ENCODE measurements around the gene NEK6. TPM values are rescaled to one million over a fixed set of nuclear protein-coding genes. Genes with fewer than 3 reads are reported as not detected.

The NEK6 gene
- total RNA-seq, 3 donors from 2014 or later (not counting 1 experiment from before 2014, with no cell fraction given) = 25.0 to 34.9 (median 33.0) TPM

DNA sequence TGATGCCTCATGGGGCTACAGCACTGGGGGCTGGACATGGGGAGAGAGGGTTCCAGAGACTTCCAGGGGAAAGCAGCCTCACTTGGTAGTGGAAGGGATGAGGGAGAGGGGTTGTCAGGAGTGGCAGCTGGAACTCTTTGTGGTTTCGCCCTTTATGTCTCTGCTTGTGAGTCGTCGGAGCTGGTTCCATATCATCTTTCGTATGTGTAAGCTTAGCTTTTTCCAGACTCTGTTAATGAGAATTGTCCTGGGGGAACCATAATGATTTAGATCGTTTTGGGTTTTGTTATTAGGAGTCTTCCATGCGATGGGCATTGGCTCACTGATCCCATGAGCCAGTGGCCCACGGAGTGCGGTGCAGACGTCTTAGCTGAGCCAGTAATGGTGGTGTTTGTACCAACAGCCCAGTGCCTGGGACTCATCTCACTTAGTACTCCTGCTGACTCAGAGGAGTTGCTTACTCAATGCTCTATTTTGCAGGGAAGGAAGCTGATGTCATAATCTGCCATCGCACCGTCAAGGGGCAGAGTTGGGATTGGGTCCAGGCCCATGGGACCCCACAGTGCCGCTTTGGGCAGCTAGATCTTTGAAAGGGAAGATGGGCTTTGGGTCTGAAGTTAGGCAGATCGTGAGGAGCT, 48.5 kb downstream of the NEK6 start:
- H3K36me3 ChIP-seq (ENCODE audit: control insufficient read depth, insufficient read depth, low read length) = peaks cover 24% of the 10 kb centered on the region
- DNase-seq = no peak
- 83% methylated on average over 13 of the region's 13 CpGs for WGBS (ENCODE audit: insufficient coverage)

DNA sequence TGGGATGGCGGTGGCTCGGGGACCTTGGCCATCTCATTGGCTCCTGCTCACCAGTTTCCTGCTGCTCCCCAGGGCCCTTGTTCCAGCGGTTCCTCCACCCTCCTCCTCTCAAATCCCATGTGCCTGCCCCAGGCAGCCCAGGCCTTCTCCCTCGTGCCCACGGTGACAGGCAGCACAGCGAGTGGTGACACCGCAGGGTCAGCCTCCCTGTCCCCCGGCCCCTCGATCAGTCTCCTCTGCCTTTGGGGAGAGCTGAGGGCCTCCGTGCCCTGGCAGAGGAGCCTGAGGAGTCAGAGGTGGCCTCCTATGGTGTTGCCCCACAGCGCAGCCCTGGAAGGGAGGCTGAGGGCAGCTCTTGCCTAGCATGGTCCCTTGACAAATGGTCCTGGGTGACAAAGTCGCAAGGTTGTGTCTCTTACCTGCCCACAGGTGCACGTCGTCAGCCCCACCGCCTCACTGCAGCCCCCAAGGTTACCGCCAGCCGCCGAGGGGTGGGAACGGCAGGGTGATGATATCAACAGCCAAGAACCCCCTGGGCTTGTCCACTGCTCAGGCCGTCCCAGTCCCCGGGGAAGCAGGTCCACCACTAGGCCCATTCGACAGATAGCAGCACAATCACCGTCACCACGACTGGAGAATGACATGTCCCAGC, 49.8 kb downstream of the NEK6 start:
- WGBS (ENCODE audit: insufficient coverage) = 95% methylated on average over 24 of the region's 24 CpGs
- intact Hi-C loops (cut with micrococcal nuclease) = no loop called here
- H3K4me3 Mint-ChIP-seq = no peak overlapping the region
- Histone ChIP-seq H3K27ac (ENCODE audit: low read length) (no peak overlapping the region), H3K4me1 (ENCODE audit: control insufficient read depth, insufficient read depth, low read length) (no peaks in the 10 kb centered on the region), H3K36me3 (ENCODE audit: control insufficient read depth, insufficient read depth, low read length) (peaks cover 23% of the 10 kb centered on the region), H3K4me3 (ENCODE audit: low read length) (no peak overlapping the region), H3K9me3 (ENCODE audit: control insufficient read depth, insufficient read depth, low read length) (no peaks in the 10 kb centered on the region), H3K27me3 (ENCODE audit: control insufficient read depth, insufficient read depth, low read length) (no peaks in the 10 kb centered on the region)
- peak overlapping the region in 1 of 2 donors; percentile 62 for H3K27ac Mint-ChIP-seq
- no peaks in the 10 kb centered on the region for H3K36me3 Mint-ChIP-seq
- ATAC-seq = no peak
- TF ChIP-seq, protein P1, sequence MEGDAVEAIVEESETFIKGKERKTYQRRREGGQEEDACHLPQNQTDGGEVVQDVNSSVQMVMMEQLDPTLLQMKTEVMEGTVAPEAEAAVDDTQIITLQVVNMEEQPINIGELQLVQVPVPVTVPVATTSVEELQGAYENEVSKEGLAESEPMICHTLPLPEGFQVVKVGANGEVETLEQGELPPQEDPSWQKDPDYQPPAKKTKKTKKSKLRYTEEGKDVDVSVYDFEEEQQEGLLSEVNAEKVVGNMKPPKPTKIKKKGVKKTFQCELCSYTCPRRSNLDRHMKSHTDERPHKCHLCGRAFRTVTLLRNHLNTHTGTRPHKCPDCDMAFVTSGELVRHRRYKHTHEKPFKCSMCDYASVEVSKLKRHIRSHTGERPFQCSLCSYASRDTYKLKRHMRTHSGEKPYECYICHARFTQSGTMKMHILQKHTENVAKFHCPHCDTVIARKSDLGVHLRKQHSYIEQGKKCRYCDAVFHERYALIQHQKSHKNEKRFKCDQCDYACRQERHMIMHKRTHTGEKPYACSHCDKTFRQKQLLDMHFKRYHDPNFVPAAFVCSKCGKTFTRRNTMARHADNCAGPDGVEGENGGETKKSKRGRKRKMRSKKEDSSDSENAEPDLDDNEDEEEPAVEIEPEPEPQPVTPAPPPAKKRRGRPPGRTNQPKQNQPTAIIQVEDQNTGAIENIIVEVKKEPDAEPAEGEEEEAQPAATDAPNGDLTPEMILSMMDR (IDR thresholded peaks at IDR 0.05) = no peak
- H3K27me3 Mint-ChIP-seq (ENCODE audit: low read depth in 2 of 2) = no peaks in the 10 kb centered on the region
- peaks cover 19 to 27% of the 10 kb centered on the region in 2 donors for H3K4me1 Mint-ChIP-seq
- no peaks in the 10 kb centered on the region for H3K9me3 Mint-ChIP-seq
- no peak for DNase-seq

More for the DNA sequence above, 48.5 kb downstream of the NEK6 start:
- Histone ChIP-seq H3K9me3 (ENCODE audit: control insufficient read depth, insufficient read depth, low read length) (no peaks in the 10 kb centered on the region), H3K4me3 (ENCODE audit: low read length) (no peak overlapping the region), H3K27me3 (ENCODE audit: control insufficient read depth, insufficient read depth, low read length) (no peaks in the 10 kb centered on the region), H3K4me1 (ENCODE audit: control insufficient read depth, insufficient read depth, low read length) (no peaks in the 10 kb centered on the region), H3K27ac (ENCODE audit: low read length) (no peak overlapping the region)
- intact Hi-C loops (cut with micrococcal nuclease) = no loop called here
- Mint-ChIP-seq H3K4me1 (peaks cover 19 to 25% of the 10 kb centered on the region in 2 donors), H3K4me3 (no peak overlapping the region), H3K27ac (peak overlapping the region; percentile 51 to 62), H3K9me3 (no peaks in the 10 kb centered on the region), H3K36me3 (no peaks in the 10 kb centered on the region), H3K27me3 (ENCODE audit: low read depth in 2 of 2) (no peaks in the 10 kb centered on the region)
- TF ChIP-seq, protein P1 (IDR thresholded peaks at IDR 0.05) = no peak
- no peak for ATAC-seq

DNA sequence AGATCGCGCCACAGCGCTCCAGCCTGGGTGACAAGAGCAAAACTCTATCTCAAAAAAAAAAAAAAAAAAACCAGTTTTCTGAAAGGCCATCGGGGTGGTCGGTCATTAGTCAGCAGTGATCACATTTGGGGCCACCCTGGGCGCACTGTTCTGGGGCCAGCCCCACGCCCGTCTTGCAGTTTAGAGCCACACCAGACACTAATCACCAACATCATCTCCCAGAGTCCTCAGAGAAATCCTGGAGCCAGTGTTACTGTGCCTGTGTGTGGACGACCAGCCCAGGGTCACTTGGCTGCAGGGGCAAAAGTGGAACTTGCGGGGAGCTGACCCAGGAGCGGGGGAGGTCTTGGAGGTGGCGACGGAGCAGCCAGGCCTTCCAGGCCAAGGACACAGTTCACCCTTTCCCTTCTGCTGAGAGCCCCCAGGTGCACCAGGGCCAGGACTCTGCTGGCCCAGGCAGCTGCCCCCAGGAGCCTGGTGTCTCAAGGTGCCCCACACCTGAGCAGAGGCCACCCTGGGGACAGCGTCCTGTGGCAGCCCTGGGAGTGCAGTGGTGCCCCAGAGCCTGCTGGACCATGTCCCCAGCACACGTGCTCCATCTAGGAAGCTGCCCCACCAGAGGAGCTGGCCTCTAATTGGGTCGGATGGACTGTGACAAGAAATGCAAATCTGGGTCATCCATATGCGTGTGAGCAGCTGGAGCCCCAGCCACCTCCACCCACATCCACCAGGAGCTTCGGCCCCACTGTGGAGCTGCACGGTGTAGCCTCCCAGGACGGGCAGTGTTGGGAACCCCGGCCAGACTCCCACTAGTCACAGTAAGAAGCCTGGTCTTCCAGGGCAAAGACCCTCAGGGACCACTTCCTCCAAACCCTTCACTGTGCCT, 51.1 kb downstream of the NEK6 start:
- H3K4me1 Mint-ChIP-seq = peaks cover 14 to 22% of the 10 kb centered on the region in 2 donors
- H3K36me3 ChIP-seq (ENCODE audit: control insufficient read depth, insufficient read depth, low read length) = peaks cover 24% of the 10 kb centered on the region
- 94% methylated on average over 21 of the region's 21 CpGs for WGBS (ENCODE audit: insufficient coverage)

More for the DNA sequence above, 51.1 kb downstream of the NEK6 start:
- Histone ChIP-seq H3K4me1 (ENCODE audit: control insufficient read depth, insufficient read depth, low read length) (no peaks in the 10 kb centered on the region), H3K27me3 (ENCODE audit: control insufficient read depth, insufficient read depth, low read length) (no peaks in the 10 kb centered on the region), H3K4me3 (ENCODE audit: low read length) (no peak overlapping the region), H3K9me3 (ENCODE audit: control insufficient read depth, insufficient read depth, low read length) (no peaks in the 10 kb centered on the region), H3K27ac (ENCODE audit: low read length) (no peak overlapping the region)
- intact Hi-C loops (cut with micrococcal nuclease) = no loop called here
- H3K4me3 Mint-ChIP-seq = no peak overlapping the region
- H3K9me3 Mint-ChIP-seq = no peaks in the 10 kb centered on the region
- H3K27me3 Mint-ChIP-seq (ENCODE audit: low read depth in 2 of 2) = no peaks in the 10 kb centered on the region
- H3K27ac Mint-ChIP-seq = no peak overlapping the region
- no peak for DNase-seq
- no peaks in the 10 kb centered on the region for H3K36me3 Mint-ChIP-seq
- TF ChIP-seq, protein P1 (IDR thresholded peaks at IDR 0.05) = no peak
- ATAC-seq = no peak
